Stomach smooth muscle (tissue), 2 donors: ENCODE measurements around the gene ZNF148.

Experiments
- H3K27ac ChIP-seq: one replicate; pipeline ENCODE4 v1.7.0; 2013; ENCODE audit warnings: mild to moderate bottlenecking, low read length, inconsistent platforms
- H3K27me3 ChIP-seq, 2 donors: one replicate each; pipeline ENCODE4 v1.7.0; 2013; ENCODE audit warnings: low read length in 2 of 2; ENCODE audit not compliant: insufficient read depth in 2 of 2, control insufficient read depth in 1 of 2
- H3K36me3 ChIP-seq, 2 donors: one replicate each; pipeline ENCODE4 v1.7.0; 2013; ENCODE audit warnings: low read length in 2 of 2; ENCODE audit not compliant: control insufficient read depth in 2 of 2, insufficient read depth in 2 of 2
- H3K4me1 ChIP-seq: one replicate; pipeline ENCODE4 v1.7.0; 2013; ENCODE audit warnings: low read length; ENCODE audit not compliant: control insufficient read depth, insufficient read depth
- H3K4me3 ChIP-seq, 2 donors: one replicate each; pipeline ENCODE4 v1.7.0; 2013; ENCODE audit warnings: low read length in 2 of 2
- H3K9ac ChIP-seq, 2 donors: one replicate each; pipeline ENCODE4 v1.7.0; 2013; ENCODE audit warnings: low read length in 2 of 2, mild to moderate bottlenecking in 1 of 2
- H3K9me3 ChIP-seq, 2 donors: one replicate each; pipeline ENCODE4 v1.7.0; 2013; ENCODE audit warnings: low read length in 2 of 2; ENCODE audit not compliant: control insufficient read depth in 2 of 2
- donor health status: healthy.
- donor health status: Pancreatic carcinoma.

Gene ZNF148

GRCh38 chr3:125212509-125213363 is 162.4 kb downstream of the ZNF148 start, which contains the start of gene SLC12A8:
Gene SLC12A8, minus strand, starts transcription at chr3:125212748. Its CDS starts 1,399 bp downstream, at chr3:125211349.
- Histone ChIP-seq H3K36me3 (no peaks in the 10 kb centered on the region), H3K4me1 (peaks cover 13% of the 10 kb centered on the region), H3K27me3 (peaks cover 22 to 24% of the 10 kb centered on the region in 2 donors), H3K4me3 (peak within 1 kb of the TSS; percentile 49 to 66), H3K9me3 (no peaks in the 10 kb centered on the region), H3K9ac (no peak within 1 kb of the TSS), H3K27ac (no peak within 1 kb of the TSS)

- no peak overlapping the region for H3K9ac ChIP-seq
- peak overlapping the region; percentile 49 to 66 for H3K4me3 ChIP-seq
- H3K9me3 ChIP-seq, result no peaks in the 10 kb centered on the region
These were observed 163.0 kb downstream of the ZNF148 start for GRCh38 chr3:125212091-125212508.

GRCh38 chr3:125211523-125212090 is 163.5 kb downstream of the ZNF148 start:
- Histone ChIP-seq H3K27me3 (peaks cover 22 to 24% of the 10 kb centered on the region in 2 donors), H3K36me3 (no peaks in the 10 kb centered on the region), H3K27ac (no peak overlapping the region), H3K4me3 (peak overlapping the region; percentile 49 to 66), H3K4me1 (peaks cover 13% of the 10 kb centered on the region), H3K9me3 (no peaks in the 10 kb centered on the region), H3K9ac (no peak overlapping the region)

More at GRCh38 chr3:125212091-125212508, 163.0 kb downstream of the ZNF148 start:
- H3K27ac ChIP-seq, result no peak overlapping the region
- peaks cover 13% of the 10 kb centered on the region for H3K4me1 ChIP-seq
- H3K27me3 ChIP-seq, result peaks cover 22 to 24% of the 10 kb centered on the region in 2 donors
- H3K36me3 ChIP-seq, result no peaks in the 10 kb centered on the region

- Histone ChIP-seq H3K27me3 (peaks cover 12 to 15% of the 10 kb centered on the region in 2 donors), H3K27ac (no peak overlapping the region)
These were observed 167.1 kb downstream of the ZNF148 start for GRCh38 chr3:125207949-125208568.

GRCh38 chr3:125207507-125207906 is 167.6 kb downstream of the ZNF148 start:
- no peak overlapping the region for H3K4me3 ChIP-seq
- no peak overlapping the region for H3K27ac ChIP-seq
- peaks cover 10% of the 10 kb centered on the region in 2 donors for H3K27me3 ChIP-seq

More at GRCh38 chr3:125207949-125208568, 167.1 kb downstream of the ZNF148 start:
- no peaks in the 10 kb centered on the region for H3K36me3 ChIP-seq
- H3K4me1 ChIP-seq, result peaks cover 13% of the 10 kb centered on the region
- no peaks in the 10 kb centered on the region for H3K9me3 ChIP-seq
- H3K9ac ChIP-seq, result no peak overlapping the region
- no peak overlapping the region for H3K4me3 ChIP-seq

GRCh38 chr3:125206934-125207333 is 168.2 kb downstream of the ZNF148 start:
- Histone ChIP-seq H3K4me1 (peaks cover 2% of the 10 kb centered on the region), H3K27ac (no peak overlapping the region), H3K36me3 (no peaks in the 10 kb centered on the region), H3K9me3 (peaks cover 0 to 2% of the 10 kb centered on the region in 2 donors), H3K4me3 (no peak overlapping the region), H3K9ac (no peak overlapping the region), H3K27me3 (peaks cover 4 to 8% of the 10 kb centered on the region in 2 donors)

More at GRCh38 chr3:125207507-125207906, 167.6 kb downstream of the ZNF148 start:
- no peak overlapping the region for H3K9ac ChIP-seq
- no peaks in the 10 kb centered on the region for H3K9me3 ChIP-seq
- peaks cover 7% of the 10 kb centered on the region for H3K4me1 ChIP-seq
- no peaks in the 10 kb centered on the region for H3K36me3 ChIP-seq

- H3K27ac ChIP-seq, result no peak overlapping the region
- H3K27me3 ChIP-seq, result no peaks in the 10 kb centered on the region
- H3K9me3 ChIP-seq, result peaks cover 0 to 2% of the 10 kb centered on the region in 2 donors
- no peaks in the 10 kb centered on the region for H3K4me1 ChIP-seq
- H3K9ac ChIP-seq, result no peak overlapping the region
- no peaks in the 10 kb centered on the region for H3K36me3 ChIP-seq
- no peak overlapping the region for H3K4me3 ChIP-seq
These were observed 171.4 kb downstream of the ZNF148 start for GRCh38 chr3:125203731-125204130.

GRCh38 chr3:125202197-125202596 is 172.9 kb downstream of the ZNF148 start:
- peaks cover 0 to 2% of the 10 kb centered on the region in 2 donors for H3K9me3 ChIP-seq

GRCh38 chr3:125200731-125201139 is 174.4 kb downstream of the ZNF148 start:
- Histone ChIP-seq H3K4me3 (no peak overlapping the region), H3K27ac (no peak overlapping the region), H3K27me3 (no peaks in the 10 kb centered on the region), H3K9ac (no peak overlapping the region), H3K9me3 (peaks cover 0 to 2% of the 10 kb centered on the region in 2 donors), H3K4me1 (no peaks in the 10 kb centered on the region), H3K36me3 (no peaks in the 10 kb centered on the region)

More at GRCh38 chr3:125202197-125202596, 172.9 kb downstream of the ZNF148 start:
- Histone ChIP-seq H3K4me1 (no peaks in the 10 kb centered on the region), H3K27ac (no peak overlapping the region), H3K9ac (no peak overlapping the region), H3K4me3 (no peak overlapping the region), H3K36me3 (no peaks in the 10 kb centered on the region), H3K27me3 (no peaks in the 10 kb centered on the region)

- no peak overlapping the region for H3K27ac ChIP-seq
- no peaks in the 10 kb centered on the region for H3K36me3 ChIP-seq
- H3K4me1 ChIP-seq, result no peaks in the 10 kb centered on the region
- H3K9me3 ChIP-seq, result no peaks in the 10 kb centered on the region
- no peaks in the 10 kb centered on the region for H3K27me3 ChIP-seq
- no peak overlapping the region for H3K4me3 ChIP-seq
- no peak overlapping the region for H3K9ac ChIP-seq
These were observed 180.1 kb downstream of the ZNF148 start for GRCh38 chr3:125194849-125195601.
